ENCODE measurements around the gene MACROD2. TPM values are rescaled to one million over a fixed set of nuclear protein-coding genes. Genes with fewer than 3 reads are reported as not detected.

Gene MACROD2
- total and polyA plus RNA-seq, 2 donors (not counting 1 experiment from before 2014, with no cell fraction given), result 5.3 to 6.7 TPM

DNA sequence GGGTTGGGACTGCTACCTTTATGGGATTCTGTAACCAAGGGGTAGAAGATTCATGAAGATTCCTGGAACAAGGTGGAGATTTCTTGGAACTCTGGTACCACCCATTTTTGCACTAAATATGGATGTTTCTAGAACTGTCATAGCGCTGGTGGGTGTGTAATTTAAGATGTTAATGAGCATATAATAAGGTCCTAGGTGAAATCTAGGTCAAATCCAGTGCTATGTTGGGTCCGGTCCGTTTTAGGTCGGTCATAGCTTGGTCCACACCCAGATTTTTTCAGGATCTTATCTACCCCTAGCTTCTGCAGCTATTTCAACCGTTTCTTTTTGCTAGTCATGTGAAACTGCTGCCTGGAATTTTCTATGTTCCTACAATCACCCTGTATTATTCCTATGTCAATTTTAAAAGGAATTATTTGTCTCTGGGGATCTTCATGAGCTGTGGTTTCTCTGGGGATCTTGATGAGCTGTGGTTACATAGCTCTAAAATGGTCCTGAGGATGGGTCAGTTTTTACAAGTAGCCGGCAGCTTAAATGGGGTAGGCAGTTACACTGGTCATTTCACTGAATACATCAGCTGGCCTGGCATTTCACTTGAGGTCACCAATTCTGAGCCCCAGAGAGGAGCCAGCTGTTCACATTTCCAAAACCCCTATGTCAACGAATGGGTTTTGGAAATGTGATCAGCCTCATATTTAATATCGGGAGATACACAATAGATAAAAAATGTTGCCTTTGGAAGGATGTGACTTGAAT, 994.4 kb downstream of the MACROD2 start:
- no peaks in the 10 kb centered on the region for H4K20me1 ChIP-seq (ENCODE audit: control insufficient read depth, insufficient read depth, low read length, poor library complexity, severe bottlenecking)
- H3K9ac ChIP-seq (ENCODE audit: low read length), result no peak overlapping the region
- H3K9me3 ChIP-seq (ENCODE audit: control extremely low read depth in 1 of 3, control insufficient read depth in 2 of 3, insufficient read depth in 1 of 3, low read length in 2 of 3), result no peaks in the 10 kb centered on the region
- DNase-seq (no peak), ATAC-seq (ENCODE audit: low read depth) (no peak)
- no peaks in the 10 kb centered on the region for H3K79me2 ChIP-seq (ENCODE audit: control insufficient read depth, insufficient read depth, low read length)
- intact Hi-C loops (cut with micrococcal nuclease), result no loop called here
- no peak overlapping the region for H3K4me3 ChIP-seq (ENCODE audit: control extremely low read depth in 1 of 5, extremely low read depth in 1 of 5, insufficient read depth in 1 of 5, low read depth in 2 of 5, low read length in 4 of 5)
- Mint-ChIP-seq H3K27ac (no peak overlapping the region), H3K4me1 (no peaks in the 10 kb centered on the region), H3K4me3 (no peak overlapping the region), H3K9me3 (ENCODE audit: insufficient read depth) (no peaks in the 10 kb centered on the region), H3K27me3 (peaks cover 7% of the 10 kb centered on the region)
- TF ChIP-seq, protein P1, sequence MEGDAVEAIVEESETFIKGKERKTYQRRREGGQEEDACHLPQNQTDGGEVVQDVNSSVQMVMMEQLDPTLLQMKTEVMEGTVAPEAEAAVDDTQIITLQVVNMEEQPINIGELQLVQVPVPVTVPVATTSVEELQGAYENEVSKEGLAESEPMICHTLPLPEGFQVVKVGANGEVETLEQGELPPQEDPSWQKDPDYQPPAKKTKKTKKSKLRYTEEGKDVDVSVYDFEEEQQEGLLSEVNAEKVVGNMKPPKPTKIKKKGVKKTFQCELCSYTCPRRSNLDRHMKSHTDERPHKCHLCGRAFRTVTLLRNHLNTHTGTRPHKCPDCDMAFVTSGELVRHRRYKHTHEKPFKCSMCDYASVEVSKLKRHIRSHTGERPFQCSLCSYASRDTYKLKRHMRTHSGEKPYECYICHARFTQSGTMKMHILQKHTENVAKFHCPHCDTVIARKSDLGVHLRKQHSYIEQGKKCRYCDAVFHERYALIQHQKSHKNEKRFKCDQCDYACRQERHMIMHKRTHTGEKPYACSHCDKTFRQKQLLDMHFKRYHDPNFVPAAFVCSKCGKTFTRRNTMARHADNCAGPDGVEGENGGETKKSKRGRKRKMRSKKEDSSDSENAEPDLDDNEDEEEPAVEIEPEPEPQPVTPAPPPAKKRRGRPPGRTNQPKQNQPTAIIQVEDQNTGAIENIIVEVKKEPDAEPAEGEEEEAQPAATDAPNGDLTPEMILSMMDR (IDR thresholded peaks at IDR 0.05), result no peak
- TF ChIP-seq EZH2 (IDR thresholded peaks at IDR 0.05; ENCODE audit: borderline replicate concordance, insufficient read depth, low read depth, low read length, poor library complexity, severe bottlenecking), result no peak
- 100% methylated on average over 1 of the region's 8 CpGs for WGBS (ENCODE audit: insufficient coverage)
- no peaks in the 10 kb centered on the region for H3K36me3 ChIP-seq (replicated peaks in 1 of 2; ENCODE audit: control extremely low read depth in 1 of 2, control insufficient read depth in 1 of 2, extremely low read depth in 1 of 2, insufficient read depth in 2 of 2, low read length in 1 of 2)
- H3K4me1 ChIP-seq (ENCODE audit: control insufficient read depth in 2 of 2, insufficient read depth in 2 of 2, low read length in 2 of 2), result no peaks in the 10 kb centered on the region
- CTCF ChIA-PET, result no interaction called here
- no peak overlapping the region for H3K27ac ChIP-seq (ENCODE audit: low read length in 2 of 2)
- no peak overlapping the region for H2AFZ ChIP-seq (ENCODE audit: insufficient read depth, low read depth, low read length, poor library complexity, severe bottlenecking)
- H3K27me3 ChIP-seq (replicated peaks in 1 of 4; ENCODE audit: control extremely low read depth in 1 of 4, control insufficient read depth in 3 of 4, insufficient read depth in 4 of 4, low read length in 3 of 4), result no peaks in the 10 kb centered on the region
- no peak overlapping the region for H3K4me2 ChIP-seq (replicated peaks; ENCODE audit: low read depth, low read length, poor library complexity, severe bottlenecking)
- POLR2A ChIA-PET, result no interaction called here

DNA sequence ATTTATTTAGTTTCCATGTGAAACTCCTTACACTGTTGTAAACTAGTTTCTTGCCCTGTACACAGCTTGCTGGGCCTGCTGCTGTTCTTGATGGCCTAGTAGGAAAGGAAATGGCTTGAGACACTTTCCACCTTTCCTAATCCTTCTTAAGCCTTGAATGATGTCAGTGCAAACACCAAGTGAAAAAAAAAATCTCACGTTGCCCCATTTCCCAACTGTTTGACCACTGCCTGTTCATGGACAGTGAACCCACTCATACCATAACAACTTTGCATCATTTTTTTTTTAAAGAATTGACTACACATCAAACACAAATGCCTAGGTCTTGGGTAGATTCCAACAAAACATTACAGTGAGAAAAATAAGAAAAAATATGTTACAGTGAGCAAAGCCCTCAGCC, 995.7 kb downstream of the MACROD2 start:
- TF ChIP-seq, protein P1 (IDR thresholded peaks at IDR 0.05), result no peak
- no peak for TF ChIP-seq EZH2 (IDR thresholded peaks at IDR 0.05; ENCODE audit: borderline replicate concordance, insufficient read depth, low read depth, low read length, poor library complexity, severe bottlenecking)
- Histone ChIP-seq H3K9me3 (ENCODE audit: control extremely low read depth in 1 of 3, control insufficient read depth in 2 of 3, insufficient read depth in 1 of 3, low read length in 2 of 3) (no peaks in the 10 kb centered on the region), H3K27me3 (replicated peaks in 1 of 4; ENCODE audit: control extremely low read depth in 1 of 4, control insufficient read depth in 3 of 4, insufficient read depth in 4 of 4, low read length in 3 of 4) (no peaks in the 10 kb centered on the region), H2AFZ (ENCODE audit: insufficient read depth, low read depth, low read length, poor library complexity, severe bottlenecking) (no peak overlapping the region), H3K27ac (ENCODE audit: low read length in 2 of 2) (no peak overlapping the region), H3K4me1 (ENCODE audit: control insufficient read depth in 2 of 2, insufficient read depth in 2 of 2, low read length in 2 of 2) (no peaks in the 10 kb centered on the region), H3K79me2 (ENCODE audit: control insufficient read depth, insufficient read depth, low read length) (no peaks in the 10 kb centered on the region), H4K20me1 (ENCODE audit: control insufficient read depth, insufficient read depth, low read length, poor library complexity, severe bottlenecking) (no peaks in the 10 kb centered on the region), H3K9ac (ENCODE audit: low read length) (no peak overlapping the region), H3K36me3 (replicated peaks in 1 of 2; ENCODE audit: control extremely low read depth in 1 of 2, control insufficient read depth in 1 of 2, extremely low read depth in 1 of 2, insufficient read depth in 2 of 2, low read length in 1 of 2) (no peaks in the 10 kb centered on the region), H3K4me2 (replicated peaks; ENCODE audit: low read depth, low read length, poor library complexity, severe bottlenecking) (no peak overlapping the region), H3K4me3 (ENCODE audit: control extremely low read depth in 1 of 5, extremely low read depth in 1 of 5, insufficient read depth in 1 of 5, low read depth in 2 of 5, low read length in 4 of 5) (no peak overlapping the region)
- Mint-ChIP-seq H3K4me1 (no peaks in the 10 kb centered on the region), H3K27me3 (peaks cover 6% of the 10 kb centered on the region), H3K27ac (no peak overlapping the region), H3K4me3 (no peak overlapping the region), H3K9me3 (ENCODE audit: insufficient read depth) (no peaks in the 10 kb centered on the region)
- no peak for ATAC-seq (ENCODE audit: low read depth)
- intact Hi-C loops (cut with micrococcal nuclease), result no loop called here
- WGBS (ENCODE audit: insufficient coverage), result 89% methylated on average over 1 of the region's 1 CpG
- ChIA-PET CTCF (no interaction called here), POLR2A (no interaction called here)
- DNase-seq, result no peak
